ENCODE measurements around the gene AKAP10.

The AKAP10 gene

GRCh38 chr17:19948116-19948943 lies 29.3 kb downstream of the AKAP10 start:
- Histone ChIP-seq H3K79me2 (ENCODE audit: control insufficient read depth, insufficient read depth, low read length) (peaks cover 7% of the 10 kb centered on the region), H4K5ac (ENCODE audit: low read length) (no peak overlapping the region), H3K4ac (ENCODE audit: low read depth, low read length) (no peak overlapping the region), H2BK5ac (ENCODE audit: low read length) (no peak overlapping the region), H3K18ac (ENCODE audit: low read length) (no peak overlapping the region), H3K27me3 (ENCODE audit: insufficient read depth, low read length, poor library complexity) (no peaks in the 10 kb centered on the region), H3K4me3 (ENCODE audit: low read length) (no peak overlapping the region), H2BK15ac (replicated peaks; ENCODE audit: low read depth) (no peak overlapping the region), H2BK120ac (ENCODE audit: low read depth, low read length) (no peak overlapping the region), H4K8ac (ENCODE audit: low read depth, low read length) (no peak overlapping the region), H3K27ac (ENCODE audit: low read depth, low read length) (no peak overlapping the region), H2AK5ac (ENCODE audit: low read length) (no peak overlapping the region), H3K36me3 (ENCODE audit: control insufficient read depth, insufficient read depth, low read length) (no peaks in the 10 kb centered on the region), H3K23ac (ENCODE audit: low read length) (no peak overlapping the region), H3K56ac (ENCODE audit: low read length) (no peak overlapping the region), H3K9ac (ENCODE audit: low read length) (no peak overlapping the region), H3K4me2 (ENCODE audit: low read length) (no peak overlapping the region), H3K79me1 (ENCODE audit: low read length) (peaks cover 7% of the 10 kb centered on the region), H3K4me1 (ENCODE audit: control insufficient read depth, low read depth, low read length) (no peaks in the 10 kb centered on the region)
- WGBS (ENCODE audit: extremely low coverage, insufficient coverage, low lambda C conversion rate): no CpG with 5 or more reads among the region's 10 CpGs
- DNase-seq: no peak

GRCh38 chr17:19946921-19947320 lies 30.7 kb downstream of the AKAP10 start:
- Histone ChIP-seq H3K4me1 (ENCODE audit: control insufficient read depth, low read depth, low read length) (no peaks in the 10 kb centered on the region), H2BK15ac (replicated peaks; ENCODE audit: low read depth) (no peak overlapping the region), H3K4me3 (ENCODE audit: low read length) (no peak overlapping the region), H3K79me1 (ENCODE audit: low read length) (peaks cover 7% of the 10 kb centered on the region), H3K36me3 (ENCODE audit: control insufficient read depth, insufficient read depth, low read length) (no peaks in the 10 kb centered on the region), H4K5ac (ENCODE audit: low read length) (no peak overlapping the region), H3K18ac (ENCODE audit: low read length) (no peak overlapping the region), H3K56ac (ENCODE audit: low read length) (no peak overlapping the region), H3K4ac (ENCODE audit: low read depth, low read length) (no peak overlapping the region), H2BK120ac (ENCODE audit: low read depth, low read length) (no peak overlapping the region), H3K9ac (ENCODE audit: low read length) (no peak overlapping the region), H4K8ac (ENCODE audit: low read depth, low read length) (no peak overlapping the region), H3K79me2 (ENCODE audit: control insufficient read depth, insufficient read depth, low read length) (peaks cover 3% of the 10 kb centered on the region), H3K27me3 (ENCODE audit: insufficient read depth, low read length, poor library complexity) (no peaks in the 10 kb centered on the region), H3K23ac (ENCODE audit: low read length) (no peak overlapping the region), H2BK5ac (ENCODE audit: low read length) (no peak overlapping the region), H3K27ac (ENCODE audit: low read depth, low read length) (no peak overlapping the region), H3K4me2 (ENCODE audit: low read length) (no peak overlapping the region), H2AK5ac (ENCODE audit: low read length) (no peak overlapping the region)
- WGBS (ENCODE audit: extremely low coverage, insufficient coverage, low lambda C conversion rate): no CpG with 5 or more reads among the region's 20 CpGs
- no peak for DNase-seq

- no peak overlapping the region for H2AK5ac ChIP-seq (ENCODE audit: low read length)
- no peak overlapping the region for H3K4ac ChIP-seq (ENCODE audit: low read depth, low read length)
- no peak overlapping the region for H2BK5ac ChIP-seq (ENCODE audit: low read length)
- H4K8ac ChIP-seq (ENCODE audit: low read depth, low read length): no peak overlapping the region
- no peak overlapping the region for H3K27ac ChIP-seq (ENCODE audit: low read depth, low read length)
- H3K4me3 ChIP-seq (ENCODE audit: low read length): no peak overlapping the region
- H3K18ac ChIP-seq (ENCODE audit: low read length): no peak overlapping the region
- H3K9ac ChIP-seq (ENCODE audit: low read length): no peak overlapping the region
- no peak overlapping the region for H2BK15ac ChIP-seq (replicated peaks; ENCODE audit: low read depth)
- H3K4me2 ChIP-seq (ENCODE audit: low read length): no peak overlapping the region
- DNase-seq: no peak
- peaks cover 8% of the 10 kb centered on the region for H3K79me1 ChIP-seq (ENCODE audit: low read length)
- WGBS (ENCODE audit: extremely low coverage, insufficient coverage, low lambda C conversion rate): no CpG with 5 or more reads among the region's 2 CpGs
- H4K5ac ChIP-seq (ENCODE audit: low read length): no peak overlapping the region
- H3K79me2 ChIP-seq (ENCODE audit: control insufficient read depth, insufficient read depth, low read length): peaks cover 3% of the 10 kb centered on the region
- no peaks in the 10 kb centered on the region for H3K27me3 ChIP-seq (ENCODE audit: insufficient read depth, low read length, poor library complexity)
- no peak overlapping the region for H3K23ac ChIP-seq (ENCODE audit: low read length)
- H2BK120ac ChIP-seq (ENCODE audit: low read depth, low read length): no peak overlapping the region
- H3K36me3 ChIP-seq (ENCODE audit: control insufficient read depth, insufficient read depth, low read length): no peaks in the 10 kb centered on the region
- H3K4me1 ChIP-seq (ENCODE audit: control insufficient read depth, low read depth, low read length): no peaks in the 10 kb centered on the region
- H3K56ac ChIP-seq (ENCODE audit: low read length): no peak overlapping the region
These were observed 32.5 kb downstream of the AKAP10 start for GRCh38 chr17:19945009-19945626.

DNA sequence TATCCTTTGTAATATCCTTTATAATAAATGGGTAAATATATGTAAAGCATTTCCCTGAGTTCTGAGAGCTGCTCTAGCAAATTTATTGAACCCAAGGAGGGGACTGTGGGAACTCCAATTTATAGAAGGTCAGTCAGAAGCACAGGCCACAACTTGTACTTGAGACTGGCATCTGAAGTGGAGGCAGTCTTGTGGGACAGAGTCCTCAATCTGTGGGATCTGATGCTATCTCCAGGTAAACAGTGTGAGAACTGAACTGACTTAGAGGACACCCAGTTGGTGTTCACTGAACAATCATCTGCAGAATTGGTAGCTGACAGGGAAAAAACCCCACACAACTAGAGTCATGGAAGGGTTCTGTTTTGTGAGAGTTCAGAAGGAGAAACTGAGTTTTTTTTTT lies 34.0 kb downstream of the AKAP10 start:
- Histone ChIP-seq H3K4me2 (ENCODE audit: low read length) (no peak overlapping the region), H2BK15ac (replicated peaks; ENCODE audit: low read depth) (no peak overlapping the region), H3K79me1 (ENCODE audit: low read length) (peaks cover 8% of the 10 kb centered on the region), H2BK5ac (ENCODE audit: low read length) (no peak overlapping the region), H3K56ac (ENCODE audit: low read length) (no peak overlapping the region), H3K23ac (ENCODE audit: low read length) (no peak overlapping the region), H3K79me2 (ENCODE audit: control insufficient read depth, insufficient read depth, low read length) (peaks cover 3% of the 10 kb centered on the region), H3K36me3 (ENCODE audit: control insufficient read depth, insufficient read depth, low read length) (no peaks in the 10 kb centered on the region), H3K4ac (ENCODE audit: low read depth, low read length) (no peak overlapping the region), H3K9ac (ENCODE audit: low read length) (no peak overlapping the region), H3K4me1 (ENCODE audit: control insufficient read depth, low read depth, low read length) (no peaks in the 10 kb centered on the region), H4K5ac (ENCODE audit: low read length) (no peak overlapping the region), H3K27me3 (ENCODE audit: insufficient read depth, low read length, poor library complexity) (no peaks in the 10 kb centered on the region), H4K8ac (ENCODE audit: low read depth, low read length) (no peak overlapping the region), H3K4me3 (ENCODE audit: low read length) (no peak overlapping the region), H3K18ac (ENCODE audit: low read length) (no peak overlapping the region), H3K27ac (ENCODE audit: low read depth, low read length) (no peak overlapping the region), H2BK120ac (ENCODE audit: low read depth, low read length) (no peak overlapping the region), H2AK5ac (ENCODE audit: low read length) (no peak overlapping the region)
- DNase-seq: no peak

DNA sequence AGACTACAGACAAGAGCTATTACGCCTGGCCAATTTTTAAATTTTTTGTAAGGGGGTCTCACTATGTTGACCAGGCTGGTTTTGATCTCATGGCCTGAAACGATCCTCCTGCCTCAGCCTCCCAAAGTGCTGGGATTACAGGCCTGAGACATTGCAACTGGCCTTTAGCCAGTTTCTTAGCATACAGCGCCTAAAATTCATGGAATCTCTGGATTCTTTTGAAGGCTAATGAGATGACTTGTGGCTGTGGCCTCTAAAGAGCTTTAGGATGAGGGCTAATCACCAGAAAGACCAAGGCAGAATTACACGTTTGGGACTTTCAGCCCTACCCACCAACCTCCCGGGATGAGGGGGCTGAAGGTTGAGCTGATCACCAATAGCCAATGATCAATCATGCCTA lies 34.6 kb downstream of the AKAP10 start:
- H3K4ac ChIP-seq (ENCODE audit: low read depth, low read length): no peak overlapping the region
- H2AK5ac ChIP-seq (ENCODE audit: low read length): no peak overlapping the region
- no peak overlapping the region for H3K4me2 ChIP-seq (ENCODE audit: low read length)
- no CpG with 5 or more reads among the region's 5 CpGs for WGBS (ENCODE audit: extremely low coverage, insufficient coverage, low lambda C conversion rate)
- no peak overlapping the region for H2BK15ac ChIP-seq (replicated peaks; ENCODE audit: low read depth)
- no peaks in the 10 kb centered on the region for H3K4me1 ChIP-seq (ENCODE audit: control insufficient read depth, low read depth, low read length)
- no peaks in the 10 kb centered on the region for H3K36me3 ChIP-seq (ENCODE audit: control insufficient read depth, insufficient read depth, low read length)
- H3K27me3 ChIP-seq (ENCODE audit: insufficient read depth, low read length, poor library complexity): no peaks in the 10 kb centered on the region
- no peak overlapping the region for H2BK120ac ChIP-seq (ENCODE audit: low read depth, low read length)
- no peak overlapping the region for H4K8ac ChIP-seq (ENCODE audit: low read depth, low read length)
- H3K79me1 ChIP-seq (ENCODE audit: low read length): peaks cover 5% of the 10 kb centered on the region
- no peak overlapping the region for H3K23ac ChIP-seq (ENCODE audit: low read length)
- no peak overlapping the region for H3K9ac ChIP-seq (ENCODE audit: low read length)
- no peak overlapping the region for H3K4me3 ChIP-seq (ENCODE audit: low read length)
- no peak overlapping the region for H4K5ac ChIP-seq (ENCODE audit: low read length)
- no peak overlapping the region for H3K18ac ChIP-seq (ENCODE audit: low read length)
- peak; percentile 78 for DNase-seq
- no peak overlapping the region for H3K27ac ChIP-seq (ENCODE audit: low read depth, low read length)
- no peak overlapping the region for H2BK5ac ChIP-seq (ENCODE audit: low read length)
- H3K79me2 ChIP-seq (ENCODE audit: control insufficient read depth, insufficient read depth, low read length): no peaks in the 10 kb centered on the region
- H3K56ac ChIP-seq (ENCODE audit: low read length): no peak overlapping the region
